ENCODE results near the gene RNF133. TPM values are rescaled to one million over a fixed set of nuclear protein-coding genes. Genes with fewer than 3 reads are reported as not detected.

The RNF133 gene
- total and polyA plus RNA-seq, 2 experiments from 2014 or later: 0.10 to 2.2 TPM

GRCh38 chr7:122689346-122690109 is 9.4 kb downstream of the RNF133 start:
- Histone ChIP-seq H3K27me3 (no peaks in the 10 kb centered on the region), H3K79me2 (no peaks in the 10 kb centered on the region), H3K9me3 (ENCODE audit: low read depth) (no peaks in the 10 kb centered on the region), H3K9me2 (replicated peaks; ENCODE audit: insufficient read depth) (no peaks in the 10 kb centered on the region), H3K36me3 (replicated peaks; ENCODE audit: insufficient read depth, low read depth) (no peaks in the 10 kb centered on the region), H3K27ac (no peak overlapping the region), H3K4me1 (ENCODE audit: insufficient read depth) (no peaks in the 10 kb centered on the region), H3K4me3 (no peak overlapping the region), H3K4me2 (no peak overlapping the region), H2AFZ (no peak overlapping the region), H4K20me1 (ENCODE audit: insufficient read depth, poor library complexity, severe bottlenecking) (no peaks in the 10 kb centered on the region)
- no peak for TF ChIP-seq EZH2 (IDR thresholded peaks at IDR 0.05; ENCODE audit: borderline replicate concordance)
- TF ChIP-seq CTCF (IDR thresholded peaks at IDR 0.05; ENCODE audit: poor library complexity): no peak
- TF ChIP-seq EZH2phosphoT487 (IDR thresholded peaks at IDR 0.05; ENCODE audit: low read depth, severe bottlenecking, unreplicated experiment): no peak
- DNase-seq (ENCODE audit: low spot score): no peak
- 94% methylated on average over 13 of the region's 13 CpGs for WGBS (ENCODE audit: low lambda C conversion rate, missing lambda C conversion rate)

- Histone ChIP-seq H3K27me3 (no peaks in the 10 kb centered on the region), H3K9me2 (replicated peaks; ENCODE audit: insufficient read depth) (no peaks in the 10 kb centered on the region), H3K79me2 (no peaks in the 10 kb centered on the region), H3K4me1 (ENCODE audit: insufficient read depth) (no peaks in the 10 kb centered on the region), H2AFZ (no peak overlapping the region), H3K4me2 (no peak overlapping the region), H3K4me3 (no peak overlapping the region), H3K27ac (no peak overlapping the region), H4K20me1 (ENCODE audit: insufficient read depth, poor library complexity, severe bottlenecking) (no peaks in the 10 kb centered on the region), H3K36me3 (replicated peaks; ENCODE audit: insufficient read depth, low read depth) (no peaks in the 10 kb centered on the region), H3K9me3 (ENCODE audit: low read depth) (no peaks in the 10 kb centered on the region)
- DNase-seq (ENCODE audit: low spot score): no peak
- TF ChIP-seq CTCF (IDR thresholded peaks at IDR 0.05; ENCODE audit: poor library complexity): no peak
- TF ChIP-seq EZH2phosphoT487 (IDR thresholded peaks at IDR 0.05; ENCODE audit: low read depth, severe bottlenecking, unreplicated experiment): no peak
- no peak for TF ChIP-seq EZH2 (IDR thresholded peaks at IDR 0.05; ENCODE audit: borderline replicate concordance)
- WGBS (ENCODE audit: low lambda C conversion rate, missing lambda C conversion rate): 73% methylated on average over 6 of the region's 6 CpGs
Measured at GRCh38 chr7:122688400-122688998, 10.4 kb downstream of the RNF133 start.

- 69% methylated on average over 10 of the region's 10 CpGs for WGBS (ENCODE audit: low lambda C conversion rate, missing lambda C conversion rate)
- H3K27me3 ChIP-seq: no peaks in the 10 kb centered on the region
- no peaks in the 10 kb centered on the region for H3K9me2 ChIP-seq (replicated peaks; ENCODE audit: insufficient read depth)
- no peaks in the 10 kb centered on the region for H3K4me1 ChIP-seq (ENCODE audit: insufficient read depth)
- no peak overlapping the region for H2AFZ ChIP-seq
- H3K9me3 ChIP-seq (ENCODE audit: low read depth): no peaks in the 10 kb centered on the region
- no peak for DNase-seq (ENCODE audit: low spot score)
- H3K27ac ChIP-seq: no peak overlapping the region
- no peak for TF ChIP-seq EZH2phosphoT487 (IDR thresholded peaks at IDR 0.05; ENCODE audit: low read depth, severe bottlenecking, unreplicated experiment)
- no peak for TF ChIP-seq EZH2 (IDR thresholded peaks at IDR 0.05; ENCODE audit: borderline replicate concordance)
- no peak for TF ChIP-seq CTCF (IDR thresholded peaks at IDR 0.05; ENCODE audit: poor library complexity)
- no peak overlapping the region for H3K4me2 ChIP-seq
- no peak overlapping the region for H3K4me3 ChIP-seq
- H3K36me3 ChIP-seq (replicated peaks; ENCODE audit: insufficient read depth, low read depth): no peaks in the 10 kb centered on the region
- H3K79me2 ChIP-seq: no peaks in the 10 kb centered on the region
- H4K20me1 ChIP-seq (ENCODE audit: insufficient read depth, poor library complexity, severe bottlenecking): no peaks in the 10 kb centered on the region
Measured at GRCh38 chr7:122686360-122686878, 12.5 kb downstream of the RNF133 start.

Measured in hepatocyte (in vitro differentiated cells).